OCI-LY3 (cell line): ENCODE results near the gene CASP10.

Experiments
- CTCF ChIP-seq: fragments of 200-600, 300-600 bp; sonication (generic); IDR thresholded peaks from 2 replicates; pipeline ENCODE4 v1.5.1; 2014; ENCODE audit warnings: antibody characterized with exemption, low read length, low read depth
- EZH2phosphoT487 ChIP-seq: fragments of 200-600 bp; shearing (Covaris generic); IDR thresholded peaks from 2 replicates; pipeline ENCODE4 v1.6.1; 2018; ENCODE audit warnings: antibody characterized with exemption, mixed run types, low read depth

DNA sequence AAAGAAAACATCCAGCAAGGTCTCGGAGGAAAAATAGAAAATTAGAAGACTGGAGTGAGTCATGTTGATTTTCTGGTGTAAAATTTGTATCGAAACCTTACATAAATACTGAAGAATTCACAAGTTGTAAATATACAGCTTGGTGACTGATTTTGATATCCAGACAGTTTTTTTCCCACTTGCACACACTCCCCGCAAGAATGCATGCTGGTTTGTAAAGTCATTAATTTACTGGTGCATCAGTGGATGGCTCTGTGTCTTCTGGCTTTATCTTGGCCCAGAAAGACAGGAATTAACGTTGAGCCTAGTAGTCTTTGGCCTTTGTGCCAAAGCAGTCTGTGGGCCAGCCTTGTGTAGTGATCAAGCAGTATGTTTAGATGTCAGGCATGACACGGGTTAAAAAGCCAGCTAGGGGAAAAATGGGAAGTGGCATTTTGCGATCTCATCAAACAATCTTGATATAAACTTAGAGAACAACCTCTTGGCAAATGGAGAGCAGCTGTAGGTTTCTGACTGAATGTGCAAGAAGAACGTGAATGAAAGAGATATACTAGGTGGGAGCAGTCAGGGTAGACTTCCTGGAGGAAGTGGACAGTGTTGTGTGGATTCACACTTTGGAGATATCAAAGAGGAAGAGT lies 54.7 kb downstream of the CASP10 start:
- TF ChIP-seq CTCF (no peak), EZH2phosphoT487 (no peak)
